CD4-positive, alpha-beta T cell treated with Interleukin-15 for 4 hours (primary cell): ENCODE data around the gene TMEM97.
"Not testable (repeated sequence)": the region's sequence is repeated elsewhere in the genome, so short reads cannot be mapped to it uniquely, and the experiment has no call there.

Experiments
- DNase-seq: peaks from one replicate; pipeline ENCODE4 v3.0.0-alpha.2; 2020; ENCODE audit warnings: low spot score

Gene TMEM97

DNA sequence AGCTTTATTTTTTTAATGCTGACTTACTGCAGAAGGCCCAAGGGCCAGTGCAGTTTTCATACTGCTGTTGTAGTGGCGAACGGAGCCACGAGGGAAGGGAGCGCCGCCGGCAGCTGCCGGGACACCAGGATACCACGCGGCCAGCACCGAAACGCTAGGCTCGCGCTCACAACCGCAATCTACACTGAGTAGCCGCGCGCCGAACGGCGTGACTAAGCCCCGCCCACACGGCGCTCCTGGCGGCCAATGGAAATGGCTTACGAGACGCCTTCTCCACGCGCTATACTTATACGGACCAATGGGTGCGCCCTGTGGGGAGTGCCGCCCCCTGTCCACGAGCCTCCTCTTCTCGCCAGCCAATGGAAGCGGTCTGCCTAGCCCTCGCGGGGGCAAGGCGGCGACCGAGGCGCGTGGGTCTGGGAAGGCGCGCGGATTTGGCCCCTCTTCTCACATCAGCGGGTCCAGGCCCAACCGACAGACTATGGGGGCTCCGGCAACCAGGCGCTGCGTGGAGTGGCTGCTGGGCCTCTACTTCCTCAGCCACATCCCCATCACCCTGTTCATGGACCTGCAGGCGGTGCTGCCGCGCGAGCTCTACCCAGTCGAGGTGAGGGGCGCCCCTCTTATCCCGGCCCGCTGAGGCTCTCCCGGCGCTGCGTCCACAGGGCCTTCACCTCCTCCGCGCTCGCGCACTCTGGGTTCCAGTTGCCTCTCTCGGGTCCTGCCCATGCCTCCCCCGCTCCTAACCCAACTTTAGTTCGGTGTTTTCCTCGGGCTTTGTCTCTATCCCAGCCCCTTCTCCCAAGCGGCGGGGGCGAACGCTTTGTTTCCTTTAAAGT, at the start of gene TMEM97:
TMEM97 (plus strand) TSS at position 442 of the 839 bp plus-strand sequence; CDS start at position 482, 40 bp downstream.
- peak; percentile 93 for DNase-seq

DNA sequence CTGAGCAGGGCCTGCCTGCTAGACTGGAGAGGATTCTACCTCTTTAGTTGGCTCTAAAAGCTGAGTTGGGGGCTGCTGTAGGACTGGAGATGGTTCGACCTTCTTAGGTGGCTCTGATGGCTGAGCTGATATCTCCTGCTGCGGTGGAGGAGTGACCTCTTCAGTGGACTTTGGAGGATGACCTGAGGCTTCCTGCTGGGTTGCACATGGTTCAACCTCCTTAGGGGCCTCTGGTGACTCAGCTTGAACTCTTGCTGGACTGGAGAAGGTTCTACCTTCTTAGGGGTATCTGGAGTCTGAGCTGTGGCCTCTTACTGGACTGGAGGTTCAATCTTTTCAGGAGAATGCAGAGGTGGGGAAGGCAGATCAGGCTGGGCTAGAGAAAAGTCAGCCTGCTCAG, 48.9 kb upstream of the TMEM97 start:
- no peak for DNase-seq

DNA sequence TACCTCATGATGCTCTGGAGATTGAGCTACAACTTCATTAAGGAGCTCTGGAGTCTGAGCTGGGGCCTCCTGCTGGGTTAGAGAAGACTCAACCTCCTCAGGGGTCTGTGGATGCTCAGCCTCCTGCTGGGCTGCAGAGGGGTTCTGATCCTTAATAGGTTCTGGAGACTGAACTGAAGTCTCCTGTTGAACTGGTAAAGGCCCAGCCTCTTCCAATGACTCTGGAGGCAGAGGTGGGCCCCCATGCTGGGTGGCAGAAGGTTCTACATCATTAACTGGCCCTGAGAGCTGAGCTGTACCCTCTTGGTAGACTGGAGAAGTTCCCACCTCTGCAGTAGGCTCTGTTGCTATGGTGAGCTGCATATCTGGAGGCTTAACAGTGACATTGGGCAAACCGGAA, 48.1 kb upstream of the TMEM97 start:
- DNase-seq: no peak

GRCh38 chr17:28271431-28271830, 47.6 kb upstream of the TMEM97 start:
- DNase-seq: no peak

DNA sequence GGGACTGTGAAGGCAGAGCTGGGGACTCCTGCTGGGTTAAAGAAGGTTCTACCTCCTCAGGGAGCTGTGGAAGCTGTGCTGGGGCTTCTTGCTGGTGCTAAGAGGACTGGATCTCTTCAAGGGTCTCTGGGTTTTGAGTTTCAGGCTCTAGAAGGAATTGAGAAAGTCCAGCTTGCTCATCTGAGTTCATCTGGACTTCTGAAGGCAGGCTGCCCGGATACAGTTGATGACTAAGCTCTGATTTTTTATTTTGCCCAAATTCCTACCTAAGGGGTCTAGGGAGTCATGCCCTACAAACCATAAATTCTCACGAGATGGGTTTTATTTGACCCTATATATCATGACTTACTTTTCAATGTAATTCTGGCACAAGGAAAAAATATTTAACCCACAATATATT, 46.8 kb upstream of the TMEM97 start:
- no peak for DNase-seq

- DNase-seq: not testable (repeated sequence)
Measured at GRCh38 chr17:28273341-28273740, 45.7 kb upstream of the TMEM97 start.

- no peak for DNase-seq
Measured at GRCh38 chr17:28274591-28275265, 44.3 kb upstream of the TMEM97 start.

DNA sequence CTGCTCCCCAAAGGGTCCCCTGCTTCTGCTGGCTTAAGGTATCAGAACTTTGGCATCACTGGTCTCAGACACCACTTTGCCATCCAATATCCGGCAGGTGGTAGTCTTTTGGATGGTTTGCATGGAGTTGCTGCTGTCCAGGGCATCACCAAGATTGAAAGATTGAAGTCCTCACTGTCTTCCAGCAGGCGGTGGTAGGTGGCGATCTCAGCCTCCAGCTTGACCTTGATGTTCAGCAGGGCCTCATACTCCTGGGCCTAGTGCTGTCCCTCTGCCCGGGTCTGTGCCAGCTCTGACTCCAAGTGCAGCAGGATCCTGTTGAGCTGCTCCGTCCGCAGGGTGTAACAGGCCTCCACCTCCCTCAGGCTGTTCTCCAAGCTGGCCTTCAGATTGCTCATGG, 43.0 kb upstream of the TMEM97 start:
- no peak for DNase-seq

DNA sequence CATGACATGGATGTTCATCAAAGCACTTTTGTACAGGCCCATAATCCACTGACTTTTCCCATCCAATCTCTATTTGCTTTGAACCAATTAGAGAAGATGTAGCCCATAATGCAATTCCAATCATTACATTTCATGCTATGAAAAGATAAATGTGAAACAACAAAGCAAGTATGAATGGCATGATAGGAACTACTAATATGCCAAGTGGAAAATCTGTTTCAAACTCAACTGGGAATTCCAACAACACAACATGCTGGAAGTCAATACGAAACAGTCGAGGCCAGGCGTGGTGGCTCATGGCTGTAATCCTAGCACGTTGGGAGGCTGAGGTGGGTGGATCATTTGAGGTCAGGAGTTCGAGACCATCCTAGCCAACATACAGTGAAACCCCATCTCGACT, 39.6 kb upstream of the TMEM97 start:
- DNase-seq: no peak

DNA sequence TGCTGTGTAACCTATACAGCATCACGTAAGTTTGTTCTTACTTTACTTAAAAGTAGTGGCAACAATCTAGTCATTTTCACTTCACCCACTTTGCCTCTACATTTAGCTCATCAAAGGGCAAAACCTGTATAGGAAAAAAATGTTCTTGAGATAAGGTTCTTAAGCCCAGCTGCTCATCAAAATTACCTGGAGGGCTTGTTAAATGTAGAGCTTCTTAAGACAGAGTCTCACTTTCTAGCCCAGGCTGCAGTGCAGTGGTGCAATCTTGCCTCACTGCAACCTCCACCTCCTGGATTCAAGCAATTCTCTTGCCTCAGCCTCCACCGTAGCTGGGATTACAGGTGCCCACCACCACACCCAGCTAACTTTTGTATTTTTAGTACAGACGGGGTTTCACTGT, 38.2 kb upstream of the TMEM97 start:
- no peak for DNase-seq

GRCh38 chr17:28282596-28282995, 36.4 kb upstream of the TMEM97 start:
- no peak for DNase-seq

- no peak for DNase-seq
Measured at GRCh38 chr17:28285965-28286364, 33.0 kb upstream of the TMEM97 start.

GRCh38 chr17:28290703-28291102, 28.3 kb upstream of the TMEM97 start:
- no peak for DNase-seq

DNA sequence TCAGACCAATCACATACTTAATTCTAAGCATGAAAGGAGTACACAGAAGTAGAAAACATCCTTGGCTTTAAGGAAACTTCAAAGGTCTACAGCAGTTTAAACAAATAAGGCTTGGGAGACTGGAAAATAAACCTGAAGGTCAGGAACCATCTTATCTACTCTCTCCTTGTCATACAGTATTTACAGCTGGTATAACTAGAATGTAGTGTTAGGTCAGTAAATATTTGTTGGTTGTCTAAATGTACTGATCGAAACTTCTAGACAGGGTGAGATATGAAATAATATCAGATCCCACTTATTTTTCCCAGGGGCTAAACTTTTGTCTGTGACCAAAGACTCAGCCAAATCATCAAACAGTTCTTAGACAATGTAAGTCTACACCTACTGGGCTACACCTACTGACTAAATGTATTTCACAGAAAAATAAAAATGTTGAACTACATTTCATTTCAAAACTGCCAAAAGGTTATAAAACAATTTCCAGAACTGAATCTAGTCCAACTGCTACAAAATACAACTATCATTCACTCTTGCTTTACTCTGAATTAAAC, 27.1 kb upstream of the TMEM97 start:
- no peak for DNase-seq

GRCh38 chr17:28292878-28293277, 26.1 kb upstream of the TMEM97 start:
- not testable (repeated sequence) for DNase-seq

DNA sequence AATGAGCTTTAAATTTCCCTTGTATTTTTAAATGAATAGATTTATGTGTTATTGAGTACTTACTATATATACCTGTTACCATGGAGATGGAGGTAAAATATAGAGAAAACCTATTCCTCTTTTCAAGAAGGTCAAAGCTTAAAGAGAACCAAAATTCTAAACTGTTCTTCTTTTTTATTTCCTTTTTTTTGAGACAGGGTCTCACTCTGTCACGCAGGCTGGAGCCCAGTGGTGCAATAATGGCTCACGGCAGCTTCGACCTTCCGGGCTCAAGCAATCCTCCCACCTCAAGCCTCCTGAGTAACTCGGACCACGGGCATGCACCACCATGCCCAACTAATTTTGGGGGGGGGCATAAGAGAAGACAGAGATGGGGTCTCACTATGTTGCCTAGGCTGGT, 25.0 kb upstream of the TMEM97 start:
- no peak for DNase-seq

GRCh38 chr17:28295677-28296578, 23.1 kb upstream of the TMEM97 start:
- DNase-seq: no peak

DNA sequence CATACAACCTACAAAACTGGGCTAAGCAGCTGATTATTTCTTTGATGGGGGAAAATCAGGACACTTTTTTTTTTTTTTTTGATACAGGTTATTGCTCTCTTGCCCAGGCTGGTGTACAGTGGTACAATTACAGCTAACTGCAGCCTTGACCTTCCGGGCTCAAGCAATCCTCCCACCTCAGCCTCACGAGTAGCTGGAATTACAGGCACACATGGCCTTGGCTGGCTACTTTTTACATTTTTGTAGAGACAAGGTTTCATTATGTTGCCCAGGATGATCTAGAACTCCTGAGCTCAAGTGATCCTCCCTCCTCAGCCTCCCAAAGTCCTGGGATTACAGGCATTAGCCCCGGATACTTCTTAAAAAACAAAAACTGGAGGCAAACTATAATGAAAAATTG, 20.6 kb upstream of the TMEM97 start:
- DNase-seq: no peak

DNA sequence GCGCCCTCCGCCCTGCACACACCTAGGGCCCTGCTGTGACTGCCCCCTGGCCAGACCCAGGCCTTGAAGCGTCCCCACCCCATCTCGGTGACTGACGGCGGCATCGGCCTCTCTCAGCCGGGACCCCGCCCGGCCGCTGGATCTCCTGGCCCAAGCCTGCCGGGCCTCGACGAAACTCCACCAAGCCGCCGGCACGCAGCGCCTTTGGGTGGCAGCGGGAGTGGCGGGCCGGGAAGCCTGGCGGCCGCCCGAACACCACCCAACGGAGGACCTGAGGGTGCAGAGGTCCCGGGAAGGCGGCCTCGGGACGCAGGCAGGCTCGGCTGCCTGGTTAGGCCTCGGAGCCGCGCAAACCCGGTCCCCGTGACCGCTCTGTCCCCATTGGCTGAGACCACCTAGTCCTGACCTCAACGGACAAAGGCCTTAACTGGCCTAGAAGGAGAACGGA, 12.0 kb upstream of the TMEM97 start:
- DNase-seq: no peak

- no peak for DNase-seq
Measured at GRCh38 chr17:28313841-28314240, 5.2 kb upstream of the TMEM97 start.

DNA sequence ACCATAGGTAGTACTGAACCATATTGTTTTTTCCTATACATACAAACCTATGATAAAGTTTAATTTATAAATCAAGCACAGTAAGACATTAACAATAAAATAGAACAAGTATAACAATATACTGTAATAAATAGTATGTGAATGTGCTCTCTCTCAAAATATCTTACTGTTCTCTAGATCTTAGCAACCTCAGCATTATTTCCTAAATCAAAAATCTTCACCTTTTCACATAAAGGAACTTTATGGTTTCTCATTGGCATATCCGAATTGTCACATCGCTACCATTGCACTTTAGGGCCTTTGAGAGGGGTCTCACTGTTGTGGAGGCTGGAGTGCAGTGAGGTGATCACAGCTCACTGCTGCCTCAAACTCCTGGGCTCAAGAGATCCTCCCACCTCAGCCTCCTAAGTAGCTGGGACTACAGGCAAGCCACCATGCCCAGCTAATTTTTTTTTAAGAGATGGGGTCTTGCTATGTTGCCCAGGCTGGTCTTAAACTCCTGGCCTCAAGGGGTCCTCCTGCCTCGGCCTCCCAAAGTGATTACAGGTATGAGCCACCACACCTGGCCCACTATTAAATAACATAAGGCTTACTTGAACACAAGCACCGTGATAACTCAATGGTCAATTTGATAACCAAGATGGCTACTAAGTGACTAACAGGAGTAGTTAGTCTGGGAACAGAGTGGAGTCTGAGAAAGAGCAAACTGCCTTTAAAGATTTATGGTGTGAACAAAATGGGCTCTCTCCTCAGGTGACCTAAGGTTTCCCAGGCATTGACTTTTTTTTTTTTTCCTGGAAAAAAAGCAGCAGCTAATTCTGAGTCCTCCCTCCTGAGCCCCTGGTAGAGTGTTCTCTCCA, 2.9 kb upstream of the TMEM97 start:
- no peak for DNase-seq
